ENCODE data around the gene MSMB. TPM values are rescaled to one million over a fixed set of nuclear protein-coding genes. Genes with fewer than 3 reads are reported as not detected.

MSMB gene
- total RNA-seq, 1 donor from 2014 or later, result 5.6 TPM

DNA sequence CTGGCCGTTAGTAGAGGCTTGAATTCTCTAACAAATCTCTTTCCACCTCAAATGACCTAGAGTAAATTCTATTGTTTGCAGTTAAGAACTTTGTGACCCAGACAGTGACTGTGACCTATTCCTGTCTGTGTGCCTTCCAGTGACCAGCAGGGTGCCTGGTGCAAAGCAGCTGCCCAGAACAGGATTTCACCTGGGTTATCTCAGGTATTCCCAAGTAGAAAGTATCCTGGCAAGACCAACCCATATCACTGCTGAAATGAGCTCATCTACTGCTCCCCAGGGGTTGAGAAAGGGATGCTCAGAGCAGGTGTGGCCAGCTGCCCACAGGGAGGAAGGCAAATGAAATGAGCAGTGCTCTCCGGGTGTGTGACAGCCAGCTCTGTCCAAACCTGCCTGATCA, 2.1 kb upstream of the MSMB start:
- H3K4me1 Mint-ChIP-seq (ENCODE audit: unreplicated experiment), result no peaks in the 10 kb centered on the region
- H3K9me3 Mint-ChIP-seq, result no peaks in the 10 kb centered on the region
- peaks cover 9% of the 10 kb centered on the region for H3K27me3 Mint-ChIP-seq
- no peak for TF ChIP-seq CTCF (conservative IDR thresholded peaks at IDR 0.05)
- DNase-seq (ENCODE audit: extremely low spot score, unreplicated experiment), result no peak
- no peaks in the 10 kb centered on the region for H3K36me3 Mint-ChIP-seq
- no peak overlapping the region for H3K4me3 Mint-ChIP-seq
- H3K27ac Mint-ChIP-seq, result peak overlapping the region; percentile 76

GRCh38 chr10:46042527-46042926, 3.5 kb downstream of the MSMB start:
- no peak for TF ChIP-seq CTCF (conservative IDR thresholded peaks at IDR 0.05)
- Mint-ChIP-seq H3K36me3 (no peaks in the 10 kb centered on the region), H3K4me1 (ENCODE audit: unreplicated experiment) (no peaks in the 10 kb centered on the region), H3K27ac (no peak overlapping the region), H3K4me3 (no peak overlapping the region), H3K27me3 (peaks cover 13% of the 10 kb centered on the region), H3K9me3 (no peaks in the 10 kb centered on the region)
- DNase-seq (ENCODE audit: extremely low spot score, unreplicated experiment), result no peak

GRCh38 chr10:46040004-46040403, 6.1 kb downstream of the MSMB start:
- Mint-ChIP-seq H3K36me3 (no peaks in the 10 kb centered on the region), H3K4me1 (ENCODE audit: unreplicated experiment) (no peaks in the 10 kb centered on the region), H3K9me3 (no peaks in the 10 kb centered on the region), H3K27me3 (peaks cover 7% of the 10 kb centered on the region), H3K27ac (peak overlapping the region; percentile 39), H3K4me3 (peak overlapping the region; percentile 11)
- DNase-seq (ENCODE audit: extremely low spot score, unreplicated experiment), result no peak
- no peak for TF ChIP-seq CTCF (conservative IDR thresholded peaks at IDR 0.05)

- Mint-ChIP-seq H3K4me3 (no peak overlapping the region), H3K4me1 (ENCODE audit: unreplicated experiment) (no peaks in the 10 kb centered on the region), H3K9me3 (no peaks in the 10 kb centered on the region), H3K27me3 (peaks cover 4% of the 10 kb centered on the region), H3K36me3 (no peaks in the 10 kb centered on the region), H3K27ac (no peak overlapping the region)
- no peak for TF ChIP-seq CTCF (conservative IDR thresholded peaks at IDR 0.05)
- no peak for DNase-seq (ENCODE audit: extremely low spot score, unreplicated experiment)
Measured at GRCh38 chr10:46037107-46037825, 8.8 kb downstream of the MSMB start.

DNA sequence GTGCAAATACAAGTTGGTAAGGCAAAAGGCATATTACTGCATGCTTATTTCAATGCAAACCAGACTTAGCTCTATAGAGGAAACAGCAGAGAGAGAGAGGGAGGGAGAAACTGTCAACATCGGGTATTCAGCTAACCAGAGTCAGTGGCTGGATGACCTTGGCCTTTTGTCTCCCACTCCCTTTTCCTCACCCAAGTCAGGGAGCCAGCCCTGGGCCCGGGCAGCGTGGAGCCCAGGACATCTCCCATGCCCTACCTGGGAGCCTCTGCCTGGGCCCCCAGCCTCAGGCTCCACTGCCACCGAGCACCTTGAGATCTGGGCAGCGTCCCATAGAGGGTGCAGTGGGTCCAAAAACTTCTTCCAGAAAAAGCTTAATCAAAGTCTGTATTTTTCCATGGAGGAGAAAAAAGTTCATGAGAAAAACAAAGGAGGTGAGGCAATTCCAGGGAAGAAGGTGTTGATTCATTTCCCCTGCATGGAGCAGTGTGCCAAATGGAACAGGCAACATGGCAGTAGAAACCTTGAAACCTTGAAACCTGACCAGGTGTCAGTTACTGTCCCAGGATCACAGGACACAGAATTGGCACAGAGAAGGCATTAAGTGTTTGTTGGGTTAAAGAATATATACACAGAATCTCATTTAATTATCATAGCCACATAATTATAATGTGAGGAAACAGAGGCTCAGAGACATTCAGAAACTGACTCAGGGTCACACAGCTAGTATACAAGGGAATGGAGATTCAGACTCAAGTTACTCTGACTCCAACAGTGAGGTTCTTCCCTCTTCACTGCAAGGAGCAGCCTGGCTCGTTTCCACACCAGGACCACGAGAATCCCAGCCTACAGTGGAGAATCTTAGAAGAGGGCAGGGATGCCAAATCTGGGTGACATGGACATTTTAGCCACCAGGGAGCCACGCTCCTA, 9.9 kb downstream of the MSMB start:
- Mint-ChIP-seq H3K9me3 (no peaks in the 10 kb centered on the region), H3K4me1 (ENCODE audit: unreplicated experiment) (peaks cover 3% of the 10 kb centered on the region), H3K27ac (no peak overlapping the region), H3K27me3 (peaks cover 4% of the 10 kb centered on the region), H3K4me3 (no peak overlapping the region), H3K36me3 (no peaks in the 10 kb centered on the region)
- no peak for TF ChIP-seq CTCF (conservative IDR thresholded peaks at IDR 0.05)
- DNase-seq (ENCODE audit: extremely low spot score, unreplicated experiment), result no peak

All from type B pancreatic cell (in vitro differentiated cells).